Stimulated activated CD4-positive, alpha-beta T cell treated with anti-CD3 and anti-CD28 coated beads, Interleukin-15, amount 100 ng/mL, for 24 hours (primary cell): Measurements from ENCODE around the gene PDGFC.
A peak's percentile ranks its signal among the peaks of the same experiment; 100 is the strongest.

Experiments
- DNase-seq: peaks from one replicate; pipeline ENCODE4 v3.0.0-alpha.2; 2020

PDGFC gene

DNA sequence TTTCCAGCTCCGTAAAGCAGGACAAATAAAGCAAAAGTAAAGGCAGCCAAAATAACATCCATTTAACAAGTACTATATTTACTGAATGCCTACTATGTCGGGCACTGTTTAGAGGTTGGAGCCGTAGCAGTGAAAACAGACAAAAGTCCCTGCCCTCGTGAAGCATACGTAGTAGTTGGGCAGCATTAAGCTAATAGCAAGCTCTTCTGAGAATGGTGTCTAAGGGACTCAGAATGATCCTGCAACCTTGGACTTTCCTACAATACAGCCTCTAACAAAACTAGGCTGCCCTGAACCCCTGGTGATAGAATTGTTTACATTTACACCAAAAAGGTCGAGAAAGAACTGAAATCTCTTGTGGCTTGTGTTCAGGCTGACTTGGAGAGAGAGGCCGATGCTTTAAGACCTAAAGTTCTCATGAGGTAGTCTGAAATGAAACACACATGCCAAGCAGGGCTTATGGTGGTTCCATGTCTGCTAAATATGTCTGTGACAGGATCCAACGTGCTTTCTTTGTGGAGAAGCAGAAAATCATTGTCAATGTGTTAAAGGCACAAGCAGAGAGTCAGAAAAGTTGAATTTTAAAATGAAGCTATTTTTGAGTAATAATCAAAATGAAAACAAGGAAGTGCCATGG, 898 bp upstream of the PDGFC start:
- DNase-seq: no peak

DNA sequence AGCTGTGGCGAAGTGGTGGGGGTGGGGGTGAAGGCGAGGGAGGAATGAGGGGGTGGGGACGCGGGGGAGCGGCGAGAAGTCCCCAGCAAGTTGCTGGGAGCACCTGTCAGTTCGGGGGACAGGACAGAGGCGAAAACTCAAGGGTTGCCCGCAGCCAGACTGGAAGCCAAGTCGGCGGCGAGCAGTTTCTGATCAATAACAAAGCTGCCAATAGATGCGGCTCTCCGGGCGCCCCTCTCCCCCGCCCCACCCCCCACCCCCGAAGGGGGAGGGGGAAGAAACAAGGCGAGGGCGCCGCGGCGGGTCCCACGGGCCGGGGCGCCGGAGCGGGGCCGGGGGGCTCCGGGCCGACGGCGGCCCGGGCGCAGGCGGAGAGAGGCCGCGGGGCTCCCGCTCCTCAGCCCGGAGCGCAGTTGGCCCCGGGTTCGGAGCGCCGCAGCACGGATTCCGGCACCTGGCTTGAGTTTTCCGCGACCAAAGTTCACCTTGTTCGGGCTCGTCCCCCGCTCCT, 379 bp downstream of the PDGFC start:
- DNase-seq: peak; percentile 3

DNA sequence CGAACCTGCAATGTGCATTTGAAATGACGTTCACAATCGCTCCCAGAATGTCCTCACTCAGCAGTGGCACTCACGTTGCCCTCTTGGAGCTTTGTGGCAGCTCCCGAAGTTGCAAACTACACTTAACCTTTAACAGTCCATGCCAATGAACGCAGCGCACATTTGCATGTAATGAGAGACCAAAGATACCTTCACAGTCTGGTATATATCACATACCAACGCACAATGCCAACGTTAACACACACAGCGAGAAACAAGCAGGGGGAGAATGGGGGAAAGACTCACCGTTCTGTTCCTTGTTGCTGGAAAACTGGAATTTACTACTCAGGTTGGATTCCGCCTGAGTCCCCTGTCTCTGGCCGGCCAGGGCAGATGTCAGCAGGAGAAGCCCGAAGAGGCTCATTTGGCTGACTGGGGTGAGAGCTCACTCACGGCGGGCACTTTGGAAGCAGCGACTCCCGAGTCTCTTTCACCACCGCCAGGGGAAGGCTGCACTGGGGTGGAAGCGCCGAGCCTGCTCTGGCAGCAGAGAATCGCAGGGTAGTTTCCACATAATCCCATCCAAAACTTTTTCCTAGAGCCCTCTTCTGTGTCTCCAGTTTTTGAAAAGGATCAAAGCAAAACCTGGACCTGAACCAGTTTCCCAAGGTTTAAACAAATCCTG, 966 bp downstream of the PDGFC start:
- peak; percentile 19 for DNase-seq

DNA sequence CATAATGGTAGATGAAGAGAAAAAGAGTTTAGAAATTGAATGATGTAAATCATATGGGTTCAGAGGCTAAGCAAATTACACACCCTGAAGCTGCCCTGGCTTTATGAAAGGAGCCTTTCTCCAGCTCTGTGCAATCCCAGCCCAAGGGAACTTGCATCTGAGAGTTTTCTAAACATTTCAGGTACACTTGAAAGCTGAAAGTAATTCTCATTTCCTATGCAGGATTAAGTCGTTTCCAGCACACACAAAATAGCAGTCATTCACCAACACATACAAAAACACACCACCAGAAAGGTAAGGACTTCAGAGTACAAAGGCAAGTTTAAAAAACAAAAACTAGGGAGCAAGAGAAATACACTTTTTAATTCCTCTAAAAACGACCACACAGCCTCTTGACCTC, 1.7 kb downstream of the PDGFC start:
- no peak for DNase-seq

DNA sequence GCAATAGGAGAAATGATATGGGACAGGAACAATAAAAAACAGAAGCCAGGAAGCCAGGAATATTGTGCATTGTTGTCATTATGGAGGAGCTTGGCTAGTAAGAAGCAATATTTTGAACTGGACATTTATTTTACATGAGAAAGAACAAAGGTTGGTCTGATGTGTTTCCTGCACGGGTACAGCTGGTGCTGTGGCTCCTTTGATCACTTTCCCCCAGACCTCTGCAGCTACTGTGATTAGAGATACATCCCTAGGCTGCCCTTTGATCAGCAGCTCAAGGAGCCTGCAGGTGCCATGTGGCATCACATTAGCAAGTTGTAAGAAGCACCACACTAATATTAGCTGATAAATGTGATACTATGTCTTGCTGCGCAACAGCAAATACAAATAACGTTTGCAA, 2.5 kb downstream of the PDGFC start:
- DNase-seq: no peak

DNA sequence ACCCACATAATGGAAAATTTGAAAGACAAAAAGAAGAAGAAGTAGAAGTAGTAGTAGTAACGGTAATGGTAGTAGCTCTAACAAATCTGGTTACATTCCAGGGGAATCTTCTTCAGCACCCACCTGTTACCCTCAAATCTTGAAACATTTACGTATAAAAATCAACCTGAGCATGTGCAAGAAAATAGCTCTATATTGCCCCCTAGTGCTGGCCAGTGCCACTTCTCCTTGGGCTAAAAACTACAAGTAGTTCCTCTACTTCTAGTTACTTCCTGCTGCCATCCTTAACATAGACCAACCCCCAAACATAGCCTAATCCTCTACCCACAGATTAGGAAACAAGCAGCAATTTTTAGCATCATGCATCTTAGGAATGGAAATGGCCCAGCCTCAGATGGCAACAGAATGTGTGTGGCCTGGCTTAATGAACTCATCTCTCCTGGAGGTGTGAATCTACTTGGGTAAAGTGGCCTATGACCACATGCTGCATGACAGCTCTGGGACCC, 3.1 kb downstream of the PDGFC start:
- peak; percentile 35 for DNase-seq

DNA sequence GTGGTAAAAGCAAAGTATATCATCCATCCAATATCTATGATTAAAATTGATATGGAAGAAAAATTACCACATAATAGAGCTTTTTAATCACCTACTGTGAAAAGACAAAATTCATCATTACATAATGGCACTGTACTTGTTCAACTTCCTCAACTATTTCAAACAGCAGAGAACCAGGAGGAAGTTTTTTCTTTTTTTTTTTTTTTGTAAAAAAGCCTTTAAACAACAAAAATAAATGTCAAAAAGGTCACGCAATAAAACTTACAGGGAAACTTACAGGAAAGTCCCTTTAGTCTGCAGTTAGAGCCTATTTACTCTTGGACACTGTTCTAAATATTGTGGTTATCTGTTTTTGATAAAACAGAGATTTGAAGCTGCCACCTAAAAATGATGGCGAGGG, 4.8 kb downstream of the PDGFC start:
- no peak for DNase-seq

DNA sequence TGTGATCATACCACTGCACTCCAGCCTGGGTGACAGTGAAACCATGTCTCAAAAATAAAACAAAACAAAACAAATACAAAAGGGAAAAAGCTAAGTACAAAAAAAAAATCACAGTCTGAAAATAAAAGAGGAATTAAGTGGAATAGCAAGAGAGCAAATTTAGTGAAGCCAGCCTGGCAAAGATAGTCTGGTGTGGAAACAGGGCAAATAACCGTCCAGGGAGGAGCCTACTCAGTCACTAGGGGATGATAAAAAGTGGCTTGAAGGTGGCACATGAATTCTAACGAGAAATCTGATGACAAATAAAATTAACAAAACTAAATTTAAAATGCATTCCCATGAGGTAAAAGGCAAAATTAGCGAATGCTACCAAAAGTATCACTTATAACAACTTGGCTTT, 8.2 kb downstream of the PDGFC start:
- DNase-seq: no peak

DNA sequence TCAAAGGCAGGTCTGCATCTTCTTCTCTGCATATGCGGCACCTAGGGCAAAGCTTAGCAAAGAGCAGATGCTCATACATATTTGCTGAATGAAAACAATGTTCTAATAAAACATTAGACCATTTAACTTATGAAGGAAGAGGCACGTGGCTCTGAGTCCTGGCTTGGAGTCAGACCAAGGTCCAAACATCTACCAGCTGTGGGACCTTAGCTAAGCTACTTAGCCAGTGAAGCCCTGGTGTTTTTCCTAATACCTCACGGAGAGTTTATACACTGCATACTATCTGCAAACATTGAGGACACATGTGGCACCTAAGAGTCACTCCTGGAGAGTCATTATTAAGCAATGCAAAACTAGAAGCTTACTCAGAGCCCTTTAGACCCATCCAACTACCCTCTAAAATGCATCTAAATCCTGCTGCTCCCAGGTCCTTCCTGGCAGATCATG, 9.0 kb downstream of the PDGFC start:
- no peak for DNase-seq

DNA sequence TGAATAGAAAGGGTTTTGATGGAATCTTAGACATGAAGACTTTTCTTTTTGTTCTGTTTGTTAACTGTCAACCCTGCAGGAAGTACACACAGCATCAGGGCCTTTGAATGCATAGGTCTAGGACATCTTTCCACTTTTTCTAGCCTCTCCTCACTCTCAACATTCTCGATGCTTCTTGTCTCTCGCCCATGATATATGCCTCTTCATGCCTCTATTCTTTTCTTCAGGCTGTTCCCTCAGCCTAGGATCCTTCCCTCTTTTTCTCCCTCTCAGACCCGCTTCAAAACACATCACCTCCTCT, 9.6 kb downstream of the PDGFC start:
- no peak for DNase-seq

DNA sequence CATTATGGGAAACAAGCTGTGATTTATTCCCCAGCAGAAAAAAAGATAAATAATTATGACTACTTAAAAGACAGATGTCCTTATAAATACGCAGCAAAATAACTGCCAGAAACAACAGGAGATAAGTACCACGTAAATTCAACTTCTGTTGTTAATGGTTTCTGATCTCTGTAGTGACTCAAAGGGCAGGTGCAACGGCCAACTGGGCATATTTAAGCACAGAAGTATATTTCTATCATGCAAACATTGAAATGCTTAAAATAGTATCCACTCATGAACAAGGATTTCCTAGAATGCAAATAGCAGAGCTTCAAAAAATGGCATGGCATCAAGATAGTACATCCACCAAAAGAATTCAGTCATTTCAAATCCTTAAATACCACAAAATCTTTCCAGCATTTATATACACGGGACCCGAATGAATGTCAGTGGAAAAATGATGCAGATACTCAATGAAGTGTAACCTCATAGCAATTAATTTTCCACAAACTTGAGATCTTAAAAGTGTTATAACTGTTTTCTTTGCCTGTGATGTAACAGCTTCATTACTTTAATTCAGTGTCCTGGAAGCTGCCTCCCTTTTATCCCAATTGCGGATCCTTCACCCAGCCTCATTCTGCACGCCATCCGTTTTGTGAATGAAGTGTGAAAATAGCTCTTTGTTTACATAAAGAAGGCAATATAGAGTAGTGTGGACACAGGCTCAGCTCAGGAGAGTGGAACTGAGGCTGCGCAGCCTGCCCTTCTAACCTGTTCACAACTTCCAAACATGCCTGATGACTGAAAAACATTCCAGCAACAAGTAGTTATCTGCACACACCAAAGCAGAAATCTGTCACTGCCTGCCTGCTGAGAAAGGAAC, 10.2 kb downstream of the PDGFC start:
- no peak for DNase-seq

DNA sequence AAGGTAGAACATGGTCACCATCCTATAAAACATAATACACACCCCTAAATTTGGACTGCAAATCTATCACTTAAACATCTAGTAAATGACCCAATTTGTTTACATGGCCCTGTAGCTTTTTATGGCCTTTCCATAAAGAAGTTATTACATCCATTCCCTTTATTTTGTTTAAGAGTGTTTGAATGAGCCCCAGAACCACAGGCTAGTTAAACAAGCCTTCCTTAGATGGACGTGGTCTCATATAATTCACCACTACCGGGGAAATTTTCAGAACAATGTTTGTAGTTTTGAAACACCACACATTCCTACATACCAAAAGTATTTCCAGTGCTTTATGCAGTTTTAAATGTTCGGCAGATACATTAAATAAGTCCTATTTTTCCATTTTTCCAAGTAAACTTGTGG, 12.3 kb downstream of the PDGFC start:
- no peak for DNase-seq

DNA sequence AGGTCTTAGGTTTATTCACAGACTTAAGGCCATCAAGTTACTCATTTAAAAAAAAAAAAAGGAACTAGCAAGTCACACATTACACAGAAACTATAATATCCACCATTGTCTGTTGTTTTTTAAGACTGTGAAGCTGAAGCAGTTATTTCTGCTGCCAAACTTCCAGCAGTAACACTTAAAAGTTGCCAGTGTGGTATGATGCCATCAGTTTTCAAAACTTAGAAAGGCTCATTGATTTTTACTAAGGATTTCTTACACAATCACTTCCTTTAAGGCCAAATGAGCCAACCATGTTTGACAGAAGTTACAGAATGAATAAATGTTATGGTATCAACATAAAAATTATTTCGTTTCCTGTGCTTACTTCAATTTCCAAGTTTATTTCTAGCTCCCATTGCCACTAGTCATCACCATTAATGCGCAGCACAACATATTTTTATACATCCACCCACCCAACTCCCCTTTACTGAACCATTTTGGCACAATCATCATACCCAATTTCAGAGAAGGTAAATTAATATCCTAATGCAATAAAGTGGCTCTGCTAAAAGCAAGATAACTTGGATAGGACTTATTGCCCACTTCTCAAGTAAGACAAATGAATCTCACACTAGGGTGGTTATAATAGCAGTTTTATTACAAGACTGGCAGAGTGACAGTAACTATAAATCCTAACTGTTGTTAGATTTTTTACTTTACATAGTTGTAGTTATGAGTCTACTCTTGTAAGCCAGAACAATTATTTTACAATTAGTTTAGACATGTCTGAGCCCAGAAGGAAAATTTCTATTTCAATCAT, 13.1 kb downstream of the PDGFC start:
- no peak for DNase-seq

DNA sequence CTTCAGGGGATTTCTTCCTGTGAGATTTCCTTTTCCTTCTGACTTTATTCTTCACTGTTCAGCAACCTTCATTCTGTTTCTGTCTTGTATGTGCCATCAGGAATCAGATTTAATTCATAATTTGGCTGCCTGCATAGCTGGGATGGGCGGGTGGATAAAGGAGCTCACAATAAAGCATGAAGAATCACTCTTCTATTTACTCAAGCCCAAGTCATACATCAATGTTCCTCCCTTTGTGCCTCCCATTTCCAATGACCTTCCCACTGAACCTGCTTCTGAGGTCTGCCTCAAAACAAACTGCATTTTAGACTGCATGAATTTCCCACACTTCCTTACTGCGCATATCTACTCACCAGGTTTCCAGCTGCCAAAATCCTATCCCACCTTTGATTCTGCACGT, 14.0 kb downstream of the PDGFC start:
- no peak for DNase-seq

DNA sequence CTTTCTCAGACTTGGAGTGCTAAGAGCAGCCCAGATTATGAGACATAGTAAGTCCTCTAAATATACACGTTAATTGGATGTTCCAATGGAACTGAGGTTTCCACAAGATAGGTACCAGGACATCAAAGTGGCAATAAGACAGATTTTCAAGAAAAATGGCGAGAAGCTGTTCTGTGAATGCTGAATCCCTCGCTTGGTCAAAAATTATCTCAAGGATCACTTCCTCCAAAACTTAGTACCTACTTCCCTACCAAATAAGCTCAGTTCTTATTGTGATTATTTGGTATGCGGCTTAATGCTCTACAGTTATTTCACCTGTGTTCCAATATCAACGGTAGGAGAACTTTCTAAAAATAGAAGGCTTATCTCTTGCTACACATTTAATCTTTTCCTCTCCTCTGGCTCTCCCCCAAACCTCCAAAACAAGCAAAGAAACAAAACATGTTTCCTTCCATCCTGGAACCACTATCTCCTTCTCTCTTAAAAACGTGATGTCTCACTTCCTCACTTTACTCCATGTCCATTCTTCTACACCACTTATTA, 14.7 kb downstream of the PDGFC start:
- DNase-seq: no peak

DNA sequence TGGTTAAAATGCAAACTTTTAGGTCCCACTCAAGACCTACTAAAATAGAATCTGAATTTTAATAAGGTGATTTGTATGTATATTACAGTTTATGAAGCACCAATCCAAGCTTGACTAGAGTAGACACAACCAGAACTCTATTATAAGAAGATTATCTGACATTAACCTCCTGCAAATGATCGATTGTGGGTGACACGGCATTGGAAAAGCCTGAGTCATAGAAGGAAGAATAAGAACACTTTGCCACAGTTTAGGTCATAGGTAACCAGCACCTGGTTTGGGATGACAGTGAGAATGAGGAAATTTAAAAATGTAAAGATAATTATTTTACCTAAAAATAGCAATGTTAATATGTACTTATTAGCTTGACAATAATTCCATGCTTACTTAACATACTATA, 15.2 kb downstream of the PDGFC start:
- no peak for DNase-seq

DNA sequence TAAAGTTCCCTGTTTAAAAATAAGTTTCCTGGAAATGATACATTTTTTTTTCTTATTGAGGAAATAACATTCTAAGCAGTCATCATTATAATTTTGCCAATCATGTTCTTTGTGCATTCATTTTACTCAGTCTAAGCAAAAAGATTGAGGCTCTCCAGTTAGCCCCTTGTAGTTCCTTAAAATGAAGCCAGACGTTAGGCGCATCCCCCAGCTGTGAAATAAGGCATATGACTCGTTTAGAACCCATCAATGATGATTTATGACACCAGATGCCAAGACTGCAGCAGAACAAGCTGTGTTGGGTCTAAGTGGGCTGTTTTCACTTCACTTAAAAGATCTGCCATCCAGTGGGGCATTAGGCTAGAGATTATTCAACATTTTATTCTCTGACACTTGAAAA, 17.0 kb downstream of the PDGFC start:
- no peak for DNase-seq

DNA sequence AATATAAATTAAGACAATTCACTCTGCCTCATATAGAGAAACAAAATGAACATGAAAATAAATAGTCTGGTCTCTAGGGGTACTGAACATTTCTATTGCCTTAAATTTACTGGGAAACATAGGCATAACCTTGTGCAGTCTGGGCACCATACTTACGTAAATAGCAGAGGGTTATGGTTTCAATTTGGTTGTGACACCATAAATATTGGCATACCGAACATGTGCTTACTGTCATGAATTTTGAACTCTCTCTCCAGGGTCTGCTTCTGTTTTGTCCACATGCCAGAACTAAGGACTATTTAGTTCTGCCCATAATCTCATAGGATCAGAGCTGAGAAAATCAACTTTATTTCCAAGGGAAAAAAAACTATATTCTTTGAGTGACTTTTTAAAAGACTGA, 17.6 kb downstream of the PDGFC start:
- DNase-seq: no peak

DNA sequence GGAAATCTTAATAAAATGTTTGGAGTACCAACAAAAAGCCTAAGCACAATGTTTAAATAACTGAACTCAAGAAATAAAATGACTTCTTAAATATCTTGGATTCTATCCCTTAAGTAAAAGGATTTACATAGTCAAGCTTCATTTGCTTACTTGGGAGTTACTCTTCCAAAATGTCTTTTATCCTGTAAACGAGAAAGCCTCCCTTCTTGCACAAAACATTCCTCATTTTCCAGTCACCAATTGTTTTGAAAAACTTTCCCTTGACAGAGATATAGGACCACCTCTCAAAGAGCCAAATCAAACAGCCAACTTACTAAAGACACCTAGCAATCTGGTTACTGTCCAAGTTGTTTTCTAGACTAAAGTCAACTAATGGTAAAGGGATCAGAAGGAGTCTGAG, 18.6 kb downstream of the PDGFC start:
- no peak for DNase-seq

DNA sequence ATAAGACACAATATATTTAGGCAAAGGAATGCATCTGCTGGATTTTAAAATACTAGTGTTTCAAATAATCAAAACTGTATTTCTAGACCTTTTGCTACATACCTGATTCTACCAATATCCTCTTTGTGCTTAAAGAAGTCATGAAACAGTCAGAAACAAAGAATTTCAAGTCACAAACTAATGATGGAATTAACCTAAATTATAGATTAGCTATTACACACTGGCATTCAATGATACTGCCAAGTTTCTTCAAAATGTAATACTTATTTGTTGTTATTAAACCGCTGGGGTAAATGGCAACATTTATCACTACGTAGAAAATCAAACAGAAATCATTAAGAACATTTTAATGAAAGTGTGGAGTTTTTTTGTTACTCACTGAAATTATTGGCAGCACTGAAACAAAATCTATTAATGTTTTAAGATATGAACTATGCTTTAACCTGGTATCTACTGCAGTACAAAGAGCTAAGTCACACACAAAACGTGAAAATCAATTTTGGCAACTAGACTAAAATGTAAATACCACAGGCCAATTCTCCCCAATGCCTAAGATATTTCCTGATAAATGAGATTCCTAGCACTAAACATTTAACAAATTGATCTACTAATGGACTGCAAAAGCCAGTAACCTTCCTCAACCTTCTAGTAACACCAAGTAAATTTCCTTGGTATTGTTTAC, 19.4 kb downstream of the PDGFC start:
- DNase-seq: no peak

DNA sequence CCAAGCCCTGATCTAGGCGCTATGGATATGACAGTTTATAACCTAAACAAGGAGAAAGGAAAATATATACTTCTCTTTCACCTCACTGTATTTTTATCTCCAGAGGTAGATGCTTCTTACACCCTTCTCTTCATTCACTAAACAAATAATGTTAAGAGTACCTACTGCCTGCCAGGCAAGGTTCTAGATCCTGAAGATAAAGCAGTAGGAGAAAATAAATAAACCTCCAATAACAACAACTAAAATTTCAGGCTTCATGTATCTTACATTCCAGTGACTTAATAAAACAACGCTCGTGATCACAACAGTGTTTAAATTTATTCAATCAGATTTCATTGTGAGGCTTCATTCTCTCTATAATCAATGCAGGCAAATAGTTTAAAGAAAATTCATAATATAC, 20.7 kb downstream of the PDGFC start:
- DNase-seq: no peak

DNA sequence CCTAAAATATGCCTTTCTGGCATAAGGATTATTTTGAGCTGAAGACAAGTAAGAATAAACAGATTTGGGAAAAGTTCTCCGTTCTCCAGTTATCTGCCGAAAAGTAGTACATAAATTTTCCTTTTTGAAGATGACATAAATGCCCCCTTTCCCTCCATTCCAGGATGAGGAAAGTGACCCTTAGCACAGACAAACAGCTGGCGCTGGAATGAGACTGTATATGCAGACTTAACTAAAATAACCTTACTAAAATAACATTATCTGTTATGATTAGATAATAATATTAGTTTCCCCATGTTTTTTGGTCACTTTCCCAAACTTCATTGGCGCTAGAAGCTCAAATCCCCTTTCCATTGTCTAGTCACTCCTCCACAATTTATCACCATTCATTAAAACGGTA, 21.5 kb downstream of the PDGFC start:
- no peak for DNase-seq
